Glutamatergic neuron (in vitro differentiated cells): ENCODE measurements around the gene TM6SF1. TPM values are rescaled to one million over a fixed set of nuclear protein-coding genes. Genes with fewer than 3 reads are reported as not detected.
"Not testable (repeated sequence)": the region's sequence is repeated elsewhere in the genome, so short reads cannot be mapped to it uniquely, and the experiment has no call there.

Experiments
- DNase-seq: peaks from one replicate; pipeline ENCODE4 v3.0.0; 2022
- H3K27ac Mint-ChIP-seq: one replicate; pipeline ENCODE4 v1.8.0; 2020; ENCODE audit warnings: mild to moderate bottlenecking, mixed read lengths, inconsistent platforms; ENCODE audit not compliant: unreplicated experiment
- H3K27me3 Mint-ChIP-seq: one replicate; pipeline ENCODE4 v1.8.0; 2020; ENCODE audit warnings: mild to moderate bottlenecking, moderate library complexity, mixed read lengths, inconsistent platforms; ENCODE audit not compliant: unreplicated experiment
- H3K36me3 Mint-ChIP-seq: one replicate; pipeline ENCODE4 v1.8.0; 2020; ENCODE audit warnings: mild to moderate bottlenecking, mixed read lengths, inconsistent platforms; ENCODE audit not compliant: unreplicated experiment
- H3K4me1 Mint-ChIP-seq: one replicate; pipeline ENCODE4 v1.8.0; 2020; ENCODE audit warnings: mild to moderate bottlenecking, low read depth, mixed read lengths, inconsistent platforms; ENCODE audit not compliant: unreplicated experiment
- H3K4me3 Mint-ChIP-seq: one replicate; pipeline ENCODE4 v1.8.0; 2020; ENCODE audit warnings: mild to moderate bottlenecking, mixed read lengths, inconsistent platforms; ENCODE audit not compliant: unreplicated experiment
- H3K9me3 Mint-ChIP-seq: one replicate; pipeline ENCODE4 v1.8.0; 2020; ENCODE audit warnings: mild to moderate bottlenecking, moderate library complexity, mixed read lengths, inconsistent platforms; ENCODE audit not compliant: unreplicated experiment
- CTCF ChIP-seq: fragments of 200-600 bp; sonication (generic); IDR thresholded peaks from one replicate; pipeline ENCODE4 v1.5.0; 2021; ENCODE audit not compliant: partially characterized antibody, unreplicated experiment
- total RNA-seq: library from RNA; stranded (reverse); fragmentation: NEBNext Ultra II Directional; extraction: Animal tissue kit (Norgen Biotek cat#: 25700); gene quantifications from one replicate; pipeline ENCODE4 v1.2.1, GENCODE V29; 2021; ENCODE audit not compliant: unreplicated experiment

TM6SF1 gene
- total RNA-seq, 1 donor from 2014 or later: not detected

GRCh38 chr15:83066734-83067637 lies 40.5 kb upstream of the TM6SF1 start, which contains the start of gene BTBD1:
BTBD1 (minus strand) TSS chr15:83067252; CDS start chr15:83067151, 101 bp downstream.
- peaks cover 2% of the 10 kb centered on the region for H3K9me3 Mint-ChIP-seq
- H3K36me3 Mint-ChIP-seq: no peaks in the 10 kb centered on the region
- peak within 1 kb of the TSS; percentile 81 for H3K4me3 Mint-ChIP-seq
- peak; percentile 35 for TF ChIP-seq CTCF
- peaks cover 5% of the 10 kb centered on the region for H3K4me1 Mint-ChIP-seq
- H3K27me3 Mint-ChIP-seq: no peaks in the 10 kb centered on the region
- peak within 1 kb of the TSS; percentile 62 for H3K27ac Mint-ChIP-seq
- peak; percentile 89 for DNase-seq

GRCh38 chr15:83067638-83067962 lies 39.8 kb upstream of the TM6SF1 start:
- Mint-ChIP-seq H3K27me3 (no peaks in the 10 kb centered on the region), H3K4me3 (peak overlapping the region; percentile 20), H3K36me3 (peaks cover 5% of the 10 kb centered on the region), H3K27ac (peak overlapping the region; percentile 62), H3K4me1 (peaks cover 5% of the 10 kb centered on the region), H3K9me3 (peaks cover 2% of the 10 kb centered on the region)
- TF ChIP-seq CTCF: no peak
- no peak for DNase-seq

- Mint-ChIP-seq H3K27ac (peak overlapping the region; percentile 62), H3K27me3 (no peaks in the 10 kb centered on the region), H3K4me1 (peaks cover 5% of the 10 kb centered on the region), H3K4me3 (peak overlapping the region; percentile 43), H3K36me3 (peaks cover 5% of the 10 kb centered on the region), H3K9me3 (peaks cover 2% of the 10 kb centered on the region)
- no peak for DNase-seq
- no peak for TF ChIP-seq CTCF
These were observed 39.4 kb upstream of the TM6SF1 start for GRCh38 chr15:83068054-83068453.

- DNase-seq, H3K9me3 Mint-ChIP-seq, H3K36me3 Mint-ChIP-seq, H3K4me1 Mint-ChIP-seq, H3K4me3 Mint-ChIP-seq, H3K27me3 Mint-ChIP-seq, H3K27ac Mint-ChIP-seq: not testable (repeated sequence)
These were observed 38.2 kb upstream of the TM6SF1 start for GRCh38 chr15:83069211-83069642.

GRCh38 chr15:83077491-83078230 lies 29.8 kb upstream of the TM6SF1 start:
- Mint-ChIP-seq H3K36me3 (peaks cover 11% of the 10 kb centered on the region), H3K9me3 (peaks cover 8% of the 10 kb centered on the region), H3K4me1 (no peaks in the 10 kb centered on the region), H3K27ac (no peak overlapping the region), H3K27me3 (peaks cover 2% of the 10 kb centered on the region), H3K4me3 (no peak overlapping the region)
- no peak for TF ChIP-seq CTCF
- DNase-seq: no peak
